Esophagus muscularis mucosa (tissue), 4 donors: ENCODE data around the gene MBD5. TPM values are rescaled to one million over a fixed set of nuclear protein-coding genes. Genes with fewer than 3 reads are reported as not detected.

Experiments used
- DNase-seq: peaks from one replicate; pipeline ENCODE4 v3.0.0-alpha.2; 2017; ENCODE audit errors: extremely low spot score
- H3K27ac ChIP-seq, 4 donors: fragments of 200-600 bp; sonication (generic); replicated peaks in 1 of 4; 1 replicate in 3 of 4; 2 replicates in 1 of 4; pipeline ENCODE4 v1.5.1; 2016 to 2019; ENCODE audit warnings: mild to moderate bottlenecking in 1 of 4
- H3K27me3 ChIP-seq, 4 donors: fragments of 200-600 bp; sonication (generic); one replicate each; pipeline versions ENCODE4 v1.5.1 to v1.6.0; 2016 to 2019
- H3K36me3 ChIP-seq, 4 donors: fragments of 200-600 bp; sonication (generic); one replicate each; pipeline ENCODE4 v1.5.1; 2016 to 2019
- H3K4me1 ChIP-seq, 4 donors: fragments of 200-600 bp; sonication (generic); one replicate each; pipeline ENCODE4 v1.5.1; 2016 to 2019
- H3K4me3 ChIP-seq, 4 donors: fragments of 200-600 bp; sonication (generic); 1 replicate in 2 of 4; 2 replicates in 2 of 4; pipeline ENCODE4 v1.5.1; 2016 to 2019; ENCODE audit warnings: mild to moderate bottlenecking in 4 of 4, moderate library complexity in 1 of 4
- H3K9me3 ChIP-seq, 4 donors: fragments of 200-600 bp; sonication (generic); 1 replicate in 3 of 4; 2 replicates in 1 of 4; pipeline ENCODE4 v1.5.1; 2016 to 2019
- CTCF ChIP-seq, 3 experiments: fragments of 200-600 bp in 2 of 3; fragments of 450-650 bp in 1 of 3; sonication (generic) in 2 of 3; IDR thresholded peaks; one replicate each; pipeline ENCODE4 v1.5.1; 2017 to 2019; ENCODE audit warnings: antibody characterized with exemption in 3 of 3, mild to moderate bottlenecking in 2 of 3, moderate library complexity in 1 of 3
- EP300 ChIP-seq: sonication (generic); formaldehyde crosslinking; IDR thresholded peaks from one replicate; pipeline ENCODE4 v1.6.1; 2017; ENCODE audit warnings: antibody characterized with exemption
- POLR2A ChIP-seq: fragments of 450-650 bp; IDR thresholded peaks from one replicate; pipeline ENCODE4 v1.6.1; 2017; ENCODE audit warnings: antibody characterized with exemption, moderate library complexity, mild to moderate bottlenecking, low read depth
- POLR2AphosphoS5 ChIP-seq, 2 donors: sonication (generic); formaldehyde crosslinking; IDR thresholded peaks; one replicate each; pipeline ENCODE4 v1.6.1; 2017; ENCODE audit warnings: antibody characterized with exemption in 2 of 2
- WGBS: methylation state at CpG from one replicate; pipeline ENCODE4 v1.1.5; 2018; 5-methylcytosine and 5-hydroxymethylcytosine counted together
- intact Hi-C: fragments of 100-400 bp; cut with DNase I; formaldehyde crosslinking; loops from one replicate; pipeline ENCODE4 v1.15.1; 2023
- total RNA-seq, 4 donors: library from RNA; depleted of rRNA; stranded (reverse); fragments of >200 nt; gene quantifications; one replicate each; pipeline versions ENCODE4 v1.1.0 to v1.2.1, GENCODE V29; 2016

MBD5 gene
- total RNA-seq, 4 donors from 2014 or later, result 34.6 to 49.0 (median 44.9) TPM

- Histone ChIP-seq H3K4me1 (peaks cover 0 to 7% (median 5%) of the 10 kb centered on the region in 4 donors), H3K27ac (no peak overlapping the region), H3K36me3 (no peaks in the 10 kb centered on the region), H3K4me3 (no peak overlapping the region), H3K27me3 (no peaks in the 10 kb centered on the region), H3K9me3 (no peaks in the 10 kb centered on the region)
- WGBS, result 82% methylated on average over 1 of the region's 1 CpG
- intact Hi-C loops, result no loop called here
- no peak for DNase-seq
- no peak for TF ChIP-seq CTCF (IDR thresholded peaks at IDR 0.05)
- no peak for TF ChIP-seq POLR2AphosphoS5 (IDR thresholded peaks at IDR 0.05)
- TF ChIP-seq EP300, result no peak
These were observed 89.3 kb downstream of the MBD5 start for GRCh38 chr2:148110184-148110583.

GRCh38 chr2:148122788-148123187, 101.9 kb downstream of the MBD5 start:
- Histone ChIP-seq H3K27ac (no peak overlapping the region), H3K27me3 (no peaks in the 10 kb centered on the region), H3K9me3 (no peaks in the 10 kb centered on the region), H3K36me3 (no peaks in the 10 kb centered on the region), H3K4me3 (no peak overlapping the region), H3K4me1 (no peaks in the 10 kb centered on the region)
- TF ChIP-seq POLR2A (no peak), EP300 (no peak), CTCF (IDR thresholded peaks at IDR 0.05) (no peak), POLR2AphosphoS5 (IDR thresholded peaks at IDR 0.05) (no peak)
- no peak for DNase-seq
- intact Hi-C loops, result no loop called here

- no peaks in the 10 kb centered on the region for H3K36me3 ChIP-seq
- H3K9me3 ChIP-seq, result no peaks in the 10 kb centered on the region
- intact Hi-C loops, result no loop called here
- WGBS, result 93% methylated on average over 2 of the region's 2 CpGs
- no peaks in the 10 kb centered on the region for H3K4me1 ChIP-seq
- no peak for DNase-seq
- H3K27me3 ChIP-seq, result no peaks in the 10 kb centered on the region
- no peak overlapping the region for H3K4me3 ChIP-seq
- no peak overlapping the region for H3K27ac ChIP-seq
- no peak for TF ChIP-seq CTCF (IDR thresholded peaks at IDR 0.05)
- TF ChIP-seq POLR2A, result no peak
- TF ChIP-seq EP300, result no peak
- no peak for TF ChIP-seq POLR2AphosphoS5 (IDR thresholded peaks at IDR 0.05)
These were observed 103.4 kb downstream of the MBD5 start for GRCh38 chr2:148124271-148124670.

- no peak for DNase-seq
- WGBS, result 47% methylated on average over 3 of the region's 3 CpGs
- H3K4me3 ChIP-seq, result no peak overlapping the region
- peaks cover 0 to 36% (median 26%) of the 10 kb centered on the region in 4 donors for H3K4me1 ChIP-seq
- no peaks in the 10 kb centered on the region for H3K27me3 ChIP-seq
- H3K27ac ChIP-seq, result peak overlapping the region in 1 of 4 donors; percentile 5
- intact Hi-C loops, result no loop called here
- no peaks in the 10 kb centered on the region for H3K9me3 ChIP-seq
- no peaks in the 10 kb centered on the region for H3K36me3 ChIP-seq
- no peak for TF ChIP-seq EP300
- no peak for TF ChIP-seq POLR2AphosphoS5 (IDR thresholded peaks at IDR 0.05)
- TF ChIP-seq CTCF (IDR thresholded peaks at IDR 0.05), result no peak
- no peak for TF ChIP-seq POLR2A
These were observed 109.7 kb downstream of the MBD5 start for GRCh38 chr2:148130581-148130980.

- intact Hi-C loops, result no loop called here
- TF ChIP-seq EP300 (no peak), POLR2A (no peak), CTCF (IDR thresholded peaks at IDR 0.05) (no peak), POLR2AphosphoS5 (IDR thresholded peaks at IDR 0.05) (no peak)
- Histone ChIP-seq H3K27me3 (no peaks in the 10 kb centered on the region), H3K27ac (peak overlapping the region in 1 of 4 donors; percentile 17), H3K4me1 (peaks cover 0 to 36% (median 26%) of the 10 kb centered on the region in 4 donors), H3K4me3 (no peak overlapping the region), H3K36me3 (no peaks in the 10 kb centered on the region), H3K9me3 (no peaks in the 10 kb centered on the region)
- WGBS, result 54% methylated on average over 1 of the region's 1 CpG
- no peak for DNase-seq
These were observed 111.5 kb downstream of the MBD5 start for GRCh38 chr2:148132412-148132811.
